IMR-90 (cell line): ENCODE results near the gene TP53I11.

Source experiments
- BHLHE40 ChIP-seq: fragments of 150-350 bp; IDR thresholded peaks from 2 replicates; pipeline ENCODE4 v1.6.1; 2016; ENCODE audit warnings: mild to moderate bottlenecking, low read depth, low read length
- CTCF ChIP-seq: conservative IDR thresholded peaks from 2 replicates; pipeline ENCODE4 v1.5.1; 2012; ENCODE audit warnings: mild to moderate bottlenecking, low read depth, low read length, improper control_type of control experiment
- MAFK ChIP-seq: IDR thresholded peaks from 2 replicates; pipeline ENCODE4 v1.6.1; 2012; ENCODE audit warnings: low read depth, low read length, improper control_type of control experiment
- MXI1 ChIP-seq: IDR thresholded peaks from 2 replicates; pipeline ENCODE4 v1.6.1; 2012; ENCODE audit warnings: low read depth, mild to moderate bottlenecking, low read length, moderate library complexity, borderline replicate concordance
- NFE2L2 ChIP-seq: fragments of 150-350 bp; IDR thresholded peaks from 2 replicates; pipeline ENCODE4 v1.6.1; 2016; ENCODE audit warnings: low read depth, mild to moderate bottlenecking, low read length
- POLR2A ChIP-seq: IDR thresholded peaks from 2 replicates; pipeline ENCODE4 v1.6.1; 2012; ENCODE audit warnings: mild to moderate bottlenecking, low read depth, low read length
- RAD21 ChIP-seq: IDR thresholded peaks from 2 replicates; pipeline ENCODE4 v1.6.1; 2012; ENCODE audit warnings: low read length, improper control_type of control experiment
- RCOR1 ChIP-seq: IDR thresholded peaks from 2 replicates; pipeline ENCODE4 v1.6.1; 2012; ENCODE audit warnings: mild to moderate bottlenecking, low read length, improper control_type of control experiment; ENCODE audit not compliant: insufficient replicate concordance

- TF ChIP-seq CTCF (no peak), RAD21 (no peak), RCOR1 (no peak), BHLHE40 (no peak), MAFK (no peak), NFE2L2 (no peak), MXI1 (no peak), POLR2A (no peak)
Observed at GRCh38 chr11:44954051-44954906, 3.6 kb upstream of the TP53I11 start.
